NT2/D1 (cell line): ENCODE data around the gene MYF5.
"Not testable (repeated sequence)": the region's sequence is repeated elsewhere in the genome, so short reads cannot be mapped to it uniquely, and the experiment has no call there.

ENCODE experiments used
- DNase-seq: peaks from one replicate; pipeline ENCODE4 v3.0.0-alpha.2; 2011; ENCODE audit warnings: low read depth, low spot score
- H3K27me3 ChIP-seq: 2 replicates; pipeline ENCODE4 v1.6.0; 2011; ENCODE audit warnings: mild to moderate bottlenecking; ENCODE audit not compliant: insufficient read length, insufficient read depth
- H3K36me3 ChIP-seq: 2 replicates; pipeline ENCODE4 v1.6.1; 2011; ENCODE audit warnings: mild to moderate bottlenecking, low read length, mixed read lengths; ENCODE audit not compliant: insufficient read depth, insufficient read length
- H3K4me1 ChIP-seq: 2 replicates; pipeline ENCODE4 v1.5.1; 2011; ENCODE audit not compliant: insufficient read depth, insufficient read length
- H3K4me3 ChIP-seq: 2 replicates; pipeline ENCODE4 v1.5.1; 2011; ENCODE audit warnings: low read depth; ENCODE audit not compliant: insufficient read length
- H3K9ac ChIP-seq: 2 replicates; pipeline ENCODE4 v1.6.0; 2011; ENCODE audit warnings: low read depth; ENCODE audit not compliant: insufficient read length
- H3K9me3 ChIP-seq: 2 replicates; pipeline ENCODE4 v1.5.1; 2011; ENCODE audit warnings: mild to moderate bottlenecking, low read length; ENCODE audit not compliant: insufficient read depth
- SUZ12 ChIP-seq: IDR thresholded peaks from 2 replicates; pipeline ENCODE4 v1.6.1; 2011; ENCODE audit not compliant: insufficient read length, insufficient read depth; ENCODE audit errors: extremely low read depth
- YY1 ChIP-seq: IDR thresholded peaks from 2 replicates; pipeline ENCODE4 v1.6.1; 2011; ENCODE audit not compliant: insufficient read length, insufficient read depth
- ZNF274 ChIP-seq: IDR thresholded peaks from 2 replicates; pipeline ENCODE4 v1.6.1; 2011; ENCODE audit warnings: mild to moderate bottlenecking, low read depth, low read length

Gene MYF5

GRCh38 chr12:80716696-80717469 is at the start of gene MYF5:
Gene MYF5, plus strand, starts transcription at chr12:80716912. Its CDS starts 152 bp downstream, at chr12:80717064.
- no peak for TF ChIP-seq SUZ12
- no peak for TF ChIP-seq ZNF274
- TF ChIP-seq YY1 = no peak
- Histone ChIP-seq H3K36me3 (no peaks in the 10 kb centered on the region), H3K27me3 (no peaks in the 10 kb centered on the region), H3K4me3 (no peak within 1 kb of the TSS), H3K9me3 (peaks cover 7% of the 10 kb centered on the region; the same call in 1 of the 2 replicates), H3K9ac (no peak within 1 kb of the TSS), H3K4me1 (peaks cover 5% of the 10 kb centered on the region)
- no peak for DNase-seq

- no peaks in the 10 kb centered on the region for H3K4me1 ChIP-seq
- TF ChIP-seq YY1 (no peak), ZNF274 (no peak), SUZ12 (no peak)
- H3K4me3 ChIP-seq = no peak overlapping the region
- DNase-seq = no peak
- H3K9ac ChIP-seq = no peak overlapping the region
- H3K9me3 ChIP-seq = no peaks in the 10 kb centered on the region
- H3K27me3 ChIP-seq = no peaks in the 10 kb centered on the region
- no peaks in the 10 kb centered on the region for H3K36me3 ChIP-seq
Observed at GRCh38 chr12:80670214-80670613, 46.5 kb upstream of the MYF5 start.

GRCh38 chr12:80676042-80676636 is 40.6 kb upstream of the MYF5 start:
- not testable (repeated sequence) for DNase-seq, H3K9me3 ChIP-seq, H3K36me3 ChIP-seq

GRCh38 chr12:80676856-80677255 is 39.9 kb upstream of the MYF5 start:
- no peaks in the 10 kb centered on the region for H3K4me1 ChIP-seq
- H3K27me3 ChIP-seq = no peaks in the 10 kb centered on the region
- H3K9ac ChIP-seq = no peak overlapping the region
- TF ChIP-seq YY1 (no peak), ZNF274 (no peak), SUZ12 (no peak)
- DNase-seq = no peak
- H3K9me3 ChIP-seq = no peaks in the 10 kb centered on the region
- no peak overlapping the region for H3K4me3 ChIP-seq
- H3K36me3 ChIP-seq = no peaks in the 10 kb centered on the region

More at GRCh38 chr12:80676042-80676636, 40.6 kb upstream of the MYF5 start:
- H3K27me3 ChIP-seq, H3K9ac ChIP-seq, H3K4me1 ChIP-seq, H3K4me3 ChIP-seq: not testable (repeated sequence)

- TF ChIP-seq YY1 (no peak), SUZ12 (no peak), ZNF274 (no peak)
- DNase-seq = no peak
- no peak overlapping the region for H3K9ac ChIP-seq
Observed at GRCh38 chr12:80677994-80678393, 38.7 kb upstream of the MYF5 start.

GRCh38 chr12:80679346-80680131 is 37.2 kb upstream of the MYF5 start:
- Histone ChIP-seq H3K4me1 (no peaks in the 10 kb centered on the region), H3K27me3 (no peaks in the 10 kb centered on the region), H3K9me3 (no peaks in the 10 kb centered on the region), H3K9ac (no peak overlapping the region), H3K4me3 (no peak overlapping the region), H3K36me3 (no peaks in the 10 kb centered on the region)
- TF ChIP-seq YY1 (no peak), ZNF274 (no peak), SUZ12 (no peak)
- DNase-seq = no peak

More at GRCh38 chr12:80677994-80678393, 38.7 kb upstream of the MYF5 start:
- no peaks in the 10 kb centered on the region for H3K4me1 ChIP-seq
- H3K36me3 ChIP-seq = no peaks in the 10 kb centered on the region
- no peaks in the 10 kb centered on the region for H3K27me3 ChIP-seq
- H3K4me3 ChIP-seq = no peak overlapping the region
- H3K9me3 ChIP-seq = no peaks in the 10 kb centered on the region

GRCh38 chr12:80681287-80681686 is 35.4 kb upstream of the MYF5 start:
- no peak for DNase-seq
- H3K27me3 ChIP-seq = no peaks in the 10 kb centered on the region
- no peak for TF ChIP-seq YY1
- no peak for TF ChIP-seq SUZ12
- no peak for TF ChIP-seq ZNF274

More at GRCh38 chr12:80681287-80681686, 35.4 kb upstream of the MYF5 start:
- no peaks in the 10 kb centered on the region for H3K4me1 ChIP-seq
- H3K9me3 ChIP-seq = no peaks in the 10 kb centered on the region
- H3K36me3 ChIP-seq = no peaks in the 10 kb centered on the region
- no peak overlapping the region for H3K9ac ChIP-seq
- H3K4me3 ChIP-seq = no peak overlapping the region
